Measurements from ENCODE around the gene FKBP11.

FKBP11 gene

GRCh38 chr12:48890657-48891418 lies 34.5 kb downstream of the FKBP11 start:
- Histone ChIP-seq H3K27me3 (ENCODE audit: low read depth, low read length) (peaks cover 8% of the 10 kb centered on the region), H3K27ac (ENCODE audit: low read length) (no peak overlapping the region), H3K79me2 (ENCODE audit: low read length) (no peaks in the 10 kb centered on the region), H3K9me3 (ENCODE audit: insufficient read depth, low read length) (no peaks in the 10 kb centered on the region), H3K36me3 (replicated peaks; ENCODE audit: low read depth, low read length) (no peaks in the 10 kb centered on the region), H2AFZ (ENCODE audit: low read depth, low read length) (peak overlapping the region; percentile 94), H3K4me3 (ENCODE audit: low read length) (peak overlapping the region; percentile 67), H4K20me1 (ENCODE audit: insufficient read depth, low read length) (no peaks in the 10 kb centered on the region), H3K4me2 (ENCODE audit: low read length) (peak overlapping the region; percentile 74), H3K9ac (ENCODE audit: low read length) (no peak overlapping the region; the same call in 1 of the 2 replicates), H3K4me1 (ENCODE audit: low read length) (0 out of 2 replicates have a peak, but pooled peaks cover 2% of the 10 kb centered on the region)
- peak; percentile 92 for TF ChIP-seq CTCF (IDR thresholded peaks at IDR 0.05; ENCODE audit: low read depth, low read length)
- no peak for TF ChIP-seq EZH2phosphoT487 (IDR thresholded peaks at IDR 0.05; ENCODE audit: low read depth)

GRCh38 chr12:48889679-48890078 lies 35.6 kb downstream of the FKBP11 start:
- H3K9ac ChIP-seq (ENCODE audit: low read length): no peak overlapping the region
- H3K27ac ChIP-seq (ENCODE audit: low read length): no peak overlapping the region
- H3K36me3 ChIP-seq (replicated peaks; ENCODE audit: low read depth, low read length): no peaks in the 10 kb centered on the region
- TF ChIP-seq EZH2phosphoT487 (IDR thresholded peaks at IDR 0.05; ENCODE audit: low read depth): no peak
- H3K9me3 ChIP-seq (ENCODE audit: insufficient read depth, low read length): no peaks in the 10 kb centered on the region
- H3K4me2 ChIP-seq (ENCODE audit: low read length): no peak overlapping the region
- no peak overlapping the region for H2AFZ ChIP-seq (ENCODE audit: low read depth, low read length)
- peaks cover 8% of the 10 kb centered on the region for H3K27me3 ChIP-seq (ENCODE audit: low read depth, low read length)
- H3K4me3 ChIP-seq (ENCODE audit: low read length): no peak overlapping the region
- no peaks in the 10 kb centered on the region for H3K79me2 ChIP-seq (ENCODE audit: low read length)
- no peaks in the 10 kb centered on the region for H4K20me1 ChIP-seq (ENCODE audit: insufficient read depth, low read length)
- 0 out of 2 replicates have a peak, but pooled peaks cover 2% of the 10 kb centered on the region for H3K4me1 ChIP-seq (ENCODE audit: low read length)

- peaks cover 17% of the 10 kb centered on the region for H3K27me3 ChIP-seq (ENCODE audit: low read depth, low read length)
- H3K4me3 ChIP-seq (ENCODE audit: low read length): no peak overlapping the region
- H3K79me2 ChIP-seq (ENCODE audit: low read length): no peaks in the 10 kb centered on the region
- no peak for TF ChIP-seq EZH2phosphoT487 (IDR thresholded peaks at IDR 0.05; ENCODE audit: low read depth)
- no peak for TF ChIP-seq CTCF (IDR thresholded peaks at IDR 0.05; ENCODE audit: low read depth, low read length)
- H3K36me3 ChIP-seq (replicated peaks; ENCODE audit: low read depth, low read length): no peaks in the 10 kb centered on the region
- H3K4me2 ChIP-seq (ENCODE audit: low read length): no peak overlapping the region
- H2AFZ ChIP-seq (ENCODE audit: low read depth, low read length): no peak overlapping the region
- H3K9me3 ChIP-seq (ENCODE audit: insufficient read depth, low read length): no peaks in the 10 kb centered on the region
- no peak overlapping the region for H3K9ac ChIP-seq (ENCODE audit: low read length)
- H3K27ac ChIP-seq (ENCODE audit: low read length): no peak overlapping the region
- peaks cover 8% of the 10 kb centered on the region; the same call in 1 of the 2 replicates for H3K4me1 ChIP-seq (ENCODE audit: low read length)
- no peaks in the 10 kb centered on the region for H4K20me1 ChIP-seq (ENCODE audit: insufficient read depth, low read length)
Observed at GRCh38 chr12:48883305-48884161, 41.8 kb downstream of the FKBP11 start.

GRCh38 chr12:48882972-48883304 lies 42.4 kb downstream of the FKBP11 start:
- Histone ChIP-seq H3K4me2 (ENCODE audit: low read length) (no peak overlapping the region), H3K4me3 (ENCODE audit: low read length) (no peak overlapping the region), H3K4me1 (ENCODE audit: low read length) (peaks cover 8% of the 10 kb centered on the region; the same call in 1 of the 2 replicates), H3K36me3 (replicated peaks; ENCODE audit: low read depth, low read length) (no peaks in the 10 kb centered on the region), H3K9me3 (ENCODE audit: insufficient read depth, low read length) (no peaks in the 10 kb centered on the region), H3K27ac (ENCODE audit: low read length) (no peak overlapping the region), H3K27me3 (ENCODE audit: low read depth, low read length) (peaks cover 17% of the 10 kb centered on the region), H2AFZ (ENCODE audit: low read depth, low read length) (no peak overlapping the region), H4K20me1 (ENCODE audit: insufficient read depth, low read length) (no peaks in the 10 kb centered on the region), H3K9ac (ENCODE audit: low read length) (no peak overlapping the region), H3K79me2 (ENCODE audit: low read length) (no peaks in the 10 kb centered on the region)
- no peak for TF ChIP-seq CTCF (IDR thresholded peaks at IDR 0.05; ENCODE audit: low read depth, low read length)
- TF ChIP-seq EZH2phosphoT487 (IDR thresholded peaks at IDR 0.05; ENCODE audit: low read depth): no peak

Data from OCI-LY3 (cell line).